Subcutaneous adipose tissue (tissue), 4 donors: ENCODE results near the gene SGPL1. TPM values are rescaled to one million over a fixed set of nuclear protein-coding genes. Genes with fewer than 3 reads are reported as not detected.

Experiments used
- CTCF ChIP-seq: fragments of 450-650 bp; IDR thresholded peaks from one replicate; pipeline ENCODE4 v1.5.1; 2016; ENCODE audit warnings: low read depth, mild to moderate bottlenecking, control low read depth, antibody characterized with exemption, moderate library complexity
- total RNA-seq, 4 donors: library from RNA; depleted of rRNA; stranded (reverse); fragments of >200 nt; gene quantifications; one replicate each; pipeline ENCODE4 v1.1.0, GENCODE V29; 2016

Gene SGPL1
- total RNA-seq, 4 donors from 2014 or later = 25.9 to 52.6 (median 42.0) TPM

- no peak for TF ChIP-seq CTCF
These were observed 36.7 kb upstream of the SGPL1 start for GRCh38 chr10:70779088-70779487.

GRCh38 chr10:70779511-70780369 is 36.0 kb upstream of the SGPL1 start:
- no peak for TF ChIP-seq CTCF

GRCh38 chr10:70780370-70780760 is 35.4 kb upstream of the SGPL1 start:
- TF ChIP-seq CTCF = no peak

GRCh38 chr10:70780772-70781171 is 35.0 kb upstream of the SGPL1 start:
- no peak for TF ChIP-seq CTCF

GRCh38 chr10:70781461-70782051 is 34.2 kb upstream of the SGPL1 start:
- TF ChIP-seq CTCF = no peak

- no peak for TF ChIP-seq CTCF
These were observed 33.5 kb upstream of the SGPL1 start for GRCh38 chr10:70782086-70782745.
